ENCODE measurements around the gene GART. TPM values are rescaled to one million over a fixed set of nuclear protein-coding genes. Genes with fewer than 3 reads are reported as not detected.

Gene GART
- total and polyA plus RNA-seq, 2 of the 8 experiments (the other 6 are each of a cell fraction or from before 2014, with no cell fraction given), result 23.1 to 231 TPM

DNA sequence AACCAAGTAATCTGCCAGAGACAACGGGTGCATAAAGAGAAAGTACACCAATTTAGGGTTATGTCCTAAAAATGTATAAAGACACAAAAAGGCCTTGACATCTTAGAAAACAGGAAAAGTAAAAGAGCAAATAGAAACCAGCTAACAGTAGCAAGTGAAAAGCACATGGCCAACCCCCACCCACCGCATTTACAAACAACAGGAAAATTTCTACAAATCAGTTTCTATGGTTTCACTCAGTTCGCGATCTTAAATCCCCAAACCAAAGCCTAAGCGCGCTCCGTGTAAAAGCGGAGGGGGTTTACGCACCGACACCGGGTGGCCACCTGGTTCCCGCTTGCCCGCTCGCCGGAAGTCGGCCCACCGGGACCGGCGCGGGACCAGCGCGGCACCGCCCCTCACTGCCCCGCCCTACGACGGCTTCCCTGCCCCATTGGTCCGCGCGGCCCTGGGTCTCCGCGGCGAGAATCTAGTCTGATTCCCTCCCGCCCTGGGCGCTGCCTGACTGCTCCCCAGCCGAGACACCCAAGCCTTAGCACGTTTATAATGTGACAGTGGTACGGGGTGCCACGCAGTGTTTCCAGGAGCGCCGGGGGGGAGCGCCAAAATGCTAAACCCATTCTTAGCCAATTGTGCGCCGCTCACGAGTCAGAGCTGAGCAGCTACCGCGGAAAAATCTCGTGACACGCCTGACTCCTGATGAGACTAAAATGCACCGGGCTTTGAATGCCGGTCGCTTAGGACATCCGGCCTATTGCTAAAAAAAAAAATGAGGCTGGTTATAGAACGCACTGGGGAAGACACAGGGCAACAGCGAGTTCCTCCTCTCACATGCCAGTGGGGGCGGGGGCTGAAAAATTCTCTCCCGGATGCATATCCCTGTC lies at the start of gene GART (continued):
- TF ChIP-seq SP1 (IDR thresholded peaks at IDR 0.05; ENCODE audit: low read depth, low read length) (no peak), NRF1 (IDR thresholded peaks at IDR 0.05; ENCODE audit: low read depth, low read length) (no peak), POLR2A (IDR thresholded peaks at IDR 0.05; ENCODE audit: control extremely low read depth in 1 of 2, low read depth in 2 of 2, low read length in 2 of 2) (peak; percentile 57 to 75), TAF7 (optimal IDR thresholded peaks at IDR 0.05; ENCODE audit: borderline replicate concordance, low read depth, low read length) (peak; percentile 32), SAP30 (IDR thresholded peaks at IDR 0.05; ENCODE audit: insufficient read depth, insufficient replicate concordance, low read length) (peak; percentile 98), JUND (IDR thresholded peaks at IDR 0.05; ENCODE audit: low read length) (peak; percentile 26; the same call in 1 of the 2 replicates), POLR2AphosphoS5 (IDR thresholded peaks at IDR 0.05; ENCODE audit: low read depth, low read length) (peak; percentile 88), RAD21 (IDR thresholded peaks at IDR 0.05 in 1 of 2, conservative IDR thresholded peaks at IDR 0.05 in 1 of 2; ENCODE audit: low read depth in 2 of 2, low read length in 2 of 2) (no peak), SIN3A (conservative IDR thresholded peaks at IDR 0.05 in 1 of 2, IDR thresholded peaks at IDR 0.05 in 1 of 2; ENCODE audit: low read depth in 1 of 2, low read length in 2 of 2) (peak; percentile 78 to 79; a peak in 3 of 4 replicates), HDAC2 (IDR thresholded peaks at IDR 0.05; ENCODE audit: borderline replicate concordance in 1 of 2, low read depth in 2 of 2, low read length in 2 of 2) (peak in 1 of 2 experiments; percentile 94; a peak in 2 of 4 replicates), KDM4A (IDR thresholded peaks at IDR 0.05; ENCODE audit: low read depth, low read length, severe bottlenecking) (peak; percentile 1), PHF8 (conservative IDR thresholded peaks at IDR 0.05; ENCODE audit: low read depth, low read length) (peak; percentile 82)
